ENCODE data around the gene ANKRD11.
"Not testable (repeated sequence)": the region's sequence is repeated elsewhere in the genome, so short reads cannot be mapped to it uniquely, and the experiment has no call there.

ANKRD11 gene

GRCh38 chr16:89425523-89425922 lies 64.8 kb downstream of the ANKRD11 start:
- no peak for TF ChIP-seq CTCF (IDR thresholded peaks at IDR 0.05; ENCODE audit: insufficient read depth, low read depth, low read length, missing control alignments)
- DNase-seq (ENCODE audit: low read depth) = no peak
- H3K4me3 ChIP-seq (ENCODE audit: low read depth, low read length) = peak overlapping the region; percentile 33

DNA sequence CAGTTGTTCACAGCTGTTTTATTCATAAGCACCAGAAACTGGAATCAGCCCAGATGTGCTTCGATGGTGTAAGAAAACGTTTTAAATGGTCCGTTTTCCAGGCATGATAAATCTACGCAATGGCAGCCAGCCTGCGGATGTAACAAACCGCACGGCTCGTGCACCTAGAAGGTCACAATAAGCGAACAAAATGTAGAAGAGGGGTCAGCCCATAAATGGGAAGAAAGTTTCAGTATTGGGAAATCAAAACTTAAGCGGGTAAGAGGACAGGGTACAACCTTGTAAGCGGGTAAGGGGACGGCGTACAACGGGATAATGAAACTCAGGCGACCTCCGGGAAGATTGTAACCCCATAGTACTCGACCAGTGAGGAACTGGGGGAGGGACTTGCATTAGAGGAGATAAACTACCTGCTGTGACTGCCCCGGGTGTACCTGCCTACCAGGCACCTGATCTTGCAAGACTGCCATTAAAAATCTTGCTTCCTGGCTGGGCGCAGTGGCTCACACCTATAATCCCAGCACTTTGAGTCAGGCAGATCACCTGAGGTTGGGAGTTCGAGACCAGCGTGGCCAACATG lies 66.6 kb downstream of the ANKRD11 start:
- H3K4me3 ChIP-seq (ENCODE audit: low read depth, low read length) = peak overlapping the region; percentile 41
- no peak for TF ChIP-seq CTCF (IDR thresholded peaks at IDR 0.05; ENCODE audit: insufficient read depth, low read depth, low read length, missing control alignments)
- DNase-seq (ENCODE audit: low read depth) = no peak

DNA sequence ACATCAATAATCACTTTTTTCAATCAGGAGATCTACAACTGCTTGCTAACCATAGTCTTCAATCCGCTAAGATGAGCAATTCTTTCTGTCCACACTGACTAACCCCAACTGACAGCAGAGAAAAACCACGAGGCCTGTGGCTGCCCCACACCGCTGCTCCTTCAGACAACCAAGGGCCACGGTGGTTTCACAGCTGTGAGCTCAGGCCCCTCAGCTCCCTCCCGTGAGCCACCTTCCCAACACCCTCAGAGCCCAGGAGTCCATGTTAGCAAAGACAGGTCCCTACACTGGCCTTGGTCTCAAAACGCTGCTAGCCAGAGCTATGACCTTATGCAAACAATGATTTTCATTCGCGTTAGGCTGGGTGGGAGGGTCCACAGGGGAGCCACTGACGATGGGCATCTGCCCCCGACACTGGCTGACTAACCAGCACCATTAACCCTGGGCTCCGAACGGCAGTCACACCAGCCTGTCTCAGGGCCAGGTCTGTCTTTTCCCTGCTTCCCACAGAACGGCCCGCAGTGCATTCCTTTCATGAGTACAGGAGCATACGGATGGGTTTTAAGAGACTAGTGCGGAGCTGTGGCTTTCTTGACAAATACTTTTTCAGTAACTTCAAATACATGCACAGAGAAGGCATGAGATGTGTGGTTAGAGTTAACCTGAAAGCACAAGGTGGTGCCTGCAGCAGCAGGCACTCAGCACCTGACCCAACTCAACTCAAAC lies 67.3 kb downstream of the ANKRD11 start:
- H3K4me3 ChIP-seq (ENCODE audit: low read depth, low read length) = peak overlapping the region; percentile 44
- TF ChIP-seq CTCF (IDR thresholded peaks at IDR 0.05; ENCODE audit: insufficient read depth, low read depth, low read length, missing control alignments) = no peak
- peak; percentile 88 for DNase-seq (ENCODE audit: low read depth)

GRCh38 chr16:89422527-89422904 lies 67.8 kb downstream of the ANKRD11 start:
- peak; percentile 92 for DNase-seq (ENCODE audit: low read depth)
- no peak for TF ChIP-seq CTCF (IDR thresholded peaks at IDR 0.05; ENCODE audit: insufficient read depth, low read depth, low read length, missing control alignments)
- peak overlapping the region; percentile 44 for H3K4me3 ChIP-seq (ENCODE audit: low read depth, low read length)

DNA sequence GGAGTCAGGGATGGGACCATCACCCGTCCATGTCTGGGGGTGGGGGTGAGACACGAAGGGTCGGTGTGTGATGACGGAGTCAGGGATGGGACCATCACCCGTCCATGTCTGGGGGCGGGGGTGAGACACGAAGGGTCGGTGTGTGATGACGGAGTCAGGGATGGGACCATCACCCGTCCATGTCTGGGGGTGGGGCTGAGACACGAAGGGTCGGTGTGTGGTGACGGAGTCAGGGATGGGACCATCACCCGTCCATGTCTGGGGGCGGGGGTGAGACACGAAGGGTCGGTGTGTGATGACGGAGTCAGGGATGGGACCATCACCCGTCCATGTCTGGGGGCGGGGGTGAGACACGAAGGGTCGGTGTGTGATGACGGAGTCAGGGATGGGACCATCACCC lies 69.1 kb downstream of the ANKRD11 start:
- DNase-seq (ENCODE audit: low read depth); H3K4me3 ChIP-seq (ENCODE audit: low read depth, low read length): not testable (repeated sequence)

- TF ChIP-seq CTCF (IDR thresholded peaks at IDR 0.05; ENCODE audit: insufficient read depth, low read depth, low read length, missing control alignments) = no peak
- DNase-seq (ENCODE audit: low read depth) = peak; percentile 65
- H3K4me3 ChIP-seq (ENCODE audit: low read depth, low read length) = no peak overlapping the region
Observed at GRCh38 chr16:89420204-89420603, 70.2 kb downstream of the ANKRD11 start.

DNA sequence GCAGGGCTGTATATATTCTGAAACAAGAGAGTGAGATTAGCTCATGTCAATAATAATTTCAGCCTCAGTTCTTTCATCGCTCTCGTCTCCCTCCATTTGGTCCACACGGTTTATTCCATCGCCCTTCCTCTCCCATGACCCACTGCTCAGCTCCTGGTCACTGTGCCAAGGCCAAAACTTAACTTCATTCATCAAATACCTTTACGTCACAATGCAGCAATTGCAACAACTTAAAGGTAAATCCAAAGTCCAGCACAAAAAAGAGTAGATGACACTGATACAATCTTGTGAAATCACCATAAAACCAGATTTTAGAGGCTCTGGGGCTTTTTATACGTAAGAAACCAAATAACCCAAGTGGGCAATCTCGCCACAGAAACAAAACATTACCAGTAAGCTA lies 72.0 kb downstream of the ANKRD11 start:
- no peak overlapping the region for H3K4me3 ChIP-seq (ENCODE audit: low read depth, low read length)
- TF ChIP-seq CTCF (IDR thresholded peaks at IDR 0.05; ENCODE audit: insufficient read depth, low read depth, low read length, missing control alignments) = no peak
- DNase-seq (ENCODE audit: low read depth) = no peak
